Measurements from ENCODE around the gene LOC101059915.

The LOC101059915 gene

GRCh38 chrX:71666240-71667223 lies 814 bp upstream of the LOC101059915 start:
- TF ChIP-seq TAF1 (IDR thresholded peaks at IDR 0.05; ENCODE audit: borderline replicate concordance, low read depth, low read length) (no peak), GABPA (IDR thresholded peaks at IDR 0.05; ENCODE audit: low read depth) (no peak), CHD4 (IDR thresholded peaks at IDR 0.05) (no peak), ETV6 (conservative IDR thresholded peaks at IDR 0.05 in 1 of 2, IDR thresholded peaks at IDR 0.05 in 1 of 2; ENCODE audit: borderline replicate concordance in 1 of 2, low read depth in 1 of 2) (no peak), PAX8 (IDR thresholded peaks at IDR 0.05) (no peak), STAT1 (conservative IDR thresholded peaks at IDR 0.05) (no peak), ZBTB33 (IDR thresholded peaks at IDR 0.05) (no peak), IKZF2 (IDR thresholded peaks at IDR 0.05) (no peak)
- FAIRE-seq (no peak), ATAC-seq (no peak), DNase-seq (ENCODE audit: low read depth, low spot score) (no peak)
- Histone ChIP-seq H3K4me1 (ENCODE audit: control insufficient read depth, insufficient read depth, low read length) (peaks cover 11% of the 10 kb centered on the region), H3K27me3 (replicated peaks in 1 of 2; ENCODE audit: control insufficient read depth in 2 of 2, insufficient read depth in 2 of 2, low read length in 1 of 2) (no peaks in the 10 kb centered on the region; a peak in 1 of 4 replicates), H4K20me1 (ENCODE audit: control insufficient read depth, insufficient read depth) (no peaks in the 10 kb centered on the region), H3K27ac (ENCODE audit: control insufficient read depth, insufficient read depth) (no peak overlapping the region), H3K4me3 (no peak overlapping the region), H3K9me3 (replicated peaks; ENCODE audit: control insufficient read depth, insufficient read depth, low read length) (no peaks in the 10 kb centered on the region; the same call in 2 of the 3 replicates), H3K79me2 (ENCODE audit: control insufficient read depth, insufficient read depth, low read length) (no peaks in the 10 kb centered on the region), H3K9ac (ENCODE audit: control insufficient read depth, insufficient read depth, low read length) (no peak overlapping the region), H2AFZ (ENCODE audit: control insufficient read depth, low read depth, low read length) (no peak overlapping the region), H3K4me2 (ENCODE audit: control insufficient read depth, insufficient read depth) (no peak overlapping the region), H3K36me3 (ENCODE audit: control insufficient read depth in 2 of 2, insufficient read depth in 2 of 2, low read length in 1 of 2) (no peaks in the 10 kb centered on the region)
- intact Hi-C loops (cut with micrococcal nuclease; ENCODE audit: unreplicated experiment) = no loop called here
- in situ Hi-C loops (cut with MboI) = loop anchor here (25.0 kb wide), 2 partner anchors 196 to 879 kb away; no protein-coding TSS in a partner anchor
- 60% methylated on average over 40 of the region's 48 CpGs for WGBS (ENCODE audit: insufficient coverage, insufficient replicate concordance, low lambda C conversion rate, missing lambda C conversion rate)
- ChIA-PET CTCF (no interaction called here), POLR2A (no interaction called here), RAD21 (ENCODE audit: unreplicated experiment) (no interaction called here), SMC1A (ENCODE audit: uncharacterized antibody, unreplicated experiment) (no interaction called here)
- BruUV-seq (replicated peaks) = no TSS peak
